NK-92 (cell line): ENCODE measurements around the gene DENND1A.

Source experiments
- DNase-seq: peaks from one replicate; lab custom pipeline; 2025; ENCODE audit not compliant: unreplicated experiment; lab: John Stamatoyannopoulos, UW

Gene DENND1A

DNA sequence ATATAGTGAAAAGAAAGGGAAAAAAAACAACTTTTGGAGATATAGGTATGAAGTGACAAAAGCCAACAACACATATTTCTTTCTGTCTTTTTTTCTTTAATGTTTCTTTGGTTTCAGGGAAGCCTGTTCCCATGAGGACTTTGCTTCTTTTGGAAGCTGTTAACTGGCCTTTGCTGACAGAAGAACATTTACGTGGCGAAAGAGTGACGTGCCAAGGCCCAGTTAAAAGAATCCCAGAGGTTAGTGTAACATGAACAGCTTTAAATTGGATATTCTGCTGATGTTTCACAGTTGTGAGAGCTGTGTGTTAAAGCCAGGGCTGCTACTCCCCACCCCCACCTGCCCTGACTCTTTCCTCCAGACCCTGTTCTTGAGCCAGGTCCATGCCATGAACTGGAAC, 298.1 kb downstream of the DENND1A start:
- no peak for DNase-seq

DNA sequence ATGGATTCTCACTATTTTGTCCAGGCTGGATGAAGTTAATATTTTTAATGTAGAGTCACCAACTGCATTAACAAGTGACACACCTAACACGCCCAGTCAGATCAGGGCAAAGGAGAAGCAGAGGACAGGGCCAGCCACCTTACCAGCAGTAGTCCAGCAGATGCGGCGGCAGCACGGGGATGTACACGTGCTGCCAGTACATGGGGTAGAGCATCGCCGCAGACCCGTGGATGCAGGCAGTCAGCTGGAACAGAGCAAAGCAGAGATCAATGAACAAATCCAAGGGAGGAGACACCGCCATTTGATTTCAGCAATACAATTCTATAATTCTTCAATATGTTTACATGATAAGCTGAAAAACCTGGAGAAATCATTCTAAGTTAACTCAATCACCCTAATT, 299.7 kb downstream of the DENND1A start:
- no peak for DNase-seq

DNA sequence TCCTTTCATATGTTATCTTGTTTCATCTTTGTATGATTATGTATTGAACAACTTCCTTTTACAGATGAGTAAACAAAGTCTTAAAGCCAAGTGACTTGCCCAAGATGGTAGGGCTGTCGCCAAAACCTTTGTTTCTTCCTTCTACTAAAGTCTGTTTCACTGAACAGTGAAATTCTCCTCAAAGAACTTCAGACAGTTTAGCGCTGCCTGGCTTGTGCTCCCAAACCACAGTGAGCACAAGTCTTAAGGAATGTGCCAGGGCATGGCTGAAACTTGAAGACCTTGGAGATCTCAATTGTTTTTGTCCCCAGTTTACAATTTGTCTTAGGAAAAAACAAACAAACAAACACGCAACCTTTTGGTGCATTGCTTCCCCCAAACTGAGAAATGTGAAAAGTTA, 300.4 kb downstream of the DENND1A start:
- DNase-seq = no peak

DNA sequence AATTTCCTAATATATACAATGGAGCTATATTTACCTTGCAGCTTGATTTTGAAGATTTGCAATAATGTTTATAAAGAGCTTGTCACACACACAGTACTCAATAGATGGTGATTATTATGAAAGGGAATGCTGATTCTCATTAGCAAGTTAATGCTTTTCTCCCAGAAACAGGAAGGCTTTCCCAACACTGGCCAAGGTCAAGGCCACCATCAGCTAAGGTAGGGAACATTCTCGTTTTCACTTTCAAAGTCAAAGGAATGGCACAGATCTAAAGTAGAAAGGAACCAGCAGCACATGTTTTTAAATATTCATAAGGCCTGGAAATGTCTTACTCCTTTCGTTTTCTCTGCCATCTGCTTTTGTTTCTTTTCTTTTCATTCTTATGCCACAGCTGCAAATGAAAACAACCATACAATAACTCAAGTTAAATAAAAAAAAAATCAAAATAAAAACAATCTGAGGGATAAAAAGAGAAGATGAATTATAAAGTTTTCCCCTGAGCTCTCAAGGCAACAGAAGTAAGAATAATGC, 307.1 kb downstream of the DENND1A start:
- DNase-seq = no peak

- no peak for DNase-seq
Measured at GRCh38 chr9:123620239-123620638, 309.7 kb downstream of the DENND1A start.

- DNase-seq = no peak
Measured at GRCh38 chr9:123617952-123618678, 311.8 kb downstream of the DENND1A start.

GRCh38 chr9:123617286-123617685, 312.6 kb downstream of the DENND1A start:
- no peak for DNase-seq

- DNase-seq = no peak
Measured at GRCh38 chr9:123616707-123617106, 313.2 kb downstream of the DENND1A start.

DNA sequence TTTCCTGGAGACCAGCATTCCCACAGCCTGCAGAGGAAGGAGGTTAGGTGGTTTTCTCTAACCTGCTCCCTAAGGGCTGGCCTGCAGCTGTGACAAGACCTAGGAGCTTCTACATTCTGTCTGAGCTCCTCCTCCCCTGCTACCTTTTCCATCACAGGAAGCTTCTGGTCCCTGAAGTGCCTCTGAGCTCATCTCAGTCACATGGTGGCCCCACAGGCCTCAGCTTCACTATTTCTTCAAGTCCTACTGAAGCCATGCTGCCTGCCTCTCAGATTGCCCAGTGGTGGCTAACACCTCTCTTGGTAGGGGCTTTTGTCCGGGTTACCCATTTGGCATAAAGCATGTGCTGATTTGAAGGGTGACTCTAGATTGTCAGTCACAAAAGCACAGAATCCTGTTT, 314.5 kb downstream of the DENND1A start:
- DNase-seq = no peak

DNA sequence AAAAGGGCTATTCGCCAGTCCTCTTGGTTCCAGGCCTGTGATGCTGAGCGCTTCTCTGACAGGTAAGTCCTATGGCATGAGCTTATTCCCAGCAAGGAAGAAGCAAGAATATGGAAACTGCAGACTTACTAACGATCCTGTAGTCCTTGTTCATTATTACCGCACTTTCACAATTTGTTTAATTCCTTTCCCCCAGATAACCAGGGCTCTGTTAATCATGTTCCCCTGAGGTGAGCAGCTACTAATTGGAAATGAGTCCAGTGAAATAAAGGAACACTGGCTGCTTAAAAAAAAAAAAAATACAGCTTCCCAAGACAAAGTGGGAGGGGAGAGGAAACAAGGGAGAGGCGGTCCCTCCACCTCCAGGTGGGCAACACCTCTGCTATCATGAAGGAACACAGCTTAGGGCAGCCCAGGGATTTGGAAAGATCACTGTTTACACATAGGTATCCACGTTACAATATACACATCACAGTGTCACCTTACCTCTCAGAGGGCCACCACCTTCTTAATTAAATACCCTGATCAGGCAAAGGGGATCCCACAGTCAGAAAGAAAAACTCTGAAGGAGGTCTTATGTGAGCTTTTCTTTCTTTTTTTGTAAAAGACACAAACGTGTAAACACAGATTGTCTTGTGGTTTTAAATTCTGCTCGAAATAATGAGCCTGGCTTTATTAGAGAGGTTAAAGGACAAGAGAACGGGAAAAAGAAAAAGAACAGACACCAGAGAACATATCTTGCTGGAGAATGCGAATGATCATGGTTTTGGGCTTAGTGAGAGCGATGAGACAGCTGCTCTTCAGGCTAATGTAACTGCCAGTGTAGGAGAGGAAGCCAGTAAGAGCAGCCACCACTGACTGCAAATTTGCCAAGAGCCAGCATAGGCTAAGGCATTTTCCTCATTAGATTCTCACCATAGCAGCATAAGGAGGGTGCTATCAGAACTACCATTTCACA, 315.3 kb downstream of the DENND1A start:
- DNase-seq = no peak

- DNase-seq = no peak
Measured at GRCh38 chr9:123611226-123611625, 318.7 kb downstream of the DENND1A start.

DNA sequence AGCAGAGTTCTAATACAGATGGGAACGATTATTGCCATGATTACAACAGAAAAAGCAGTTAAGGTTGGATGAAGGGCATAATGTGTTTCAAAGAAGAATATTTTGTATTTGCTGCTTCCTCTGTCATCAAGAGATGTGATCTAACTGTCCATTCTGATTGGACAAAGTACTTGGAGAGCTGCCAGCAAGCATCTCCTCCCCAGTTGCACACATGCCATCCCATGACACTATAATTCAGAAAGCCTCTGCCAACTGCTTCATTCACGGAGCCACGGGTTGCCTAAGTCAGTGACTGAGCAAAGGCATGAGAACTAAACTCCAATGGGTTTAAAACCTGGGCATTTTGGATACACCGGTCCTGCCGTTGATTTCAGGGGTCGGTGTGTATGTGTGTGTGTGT, 320.1 kb downstream of the DENND1A start:
- DNase-seq = no peak

GRCh38 chr9:123608104-123608503, 321.8 kb downstream of the DENND1A start:
- no peak for DNase-seq

- DNase-seq = no peak
Measured at GRCh38 chr9:123607479-123607878, 322.4 kb downstream of the DENND1A start.

- DNase-seq = no peak
Measured at GRCh38 chr9:123606141-123606540, 323.8 kb downstream of the DENND1A start.

- DNase-seq = no peak
Measured at GRCh38 chr9:123605286-123605685, 324.6 kb downstream of the DENND1A start.

- DNase-seq = no peak
Measured at GRCh38 chr9:123604861-123605260, 325.1 kb downstream of the DENND1A start.

DNA sequence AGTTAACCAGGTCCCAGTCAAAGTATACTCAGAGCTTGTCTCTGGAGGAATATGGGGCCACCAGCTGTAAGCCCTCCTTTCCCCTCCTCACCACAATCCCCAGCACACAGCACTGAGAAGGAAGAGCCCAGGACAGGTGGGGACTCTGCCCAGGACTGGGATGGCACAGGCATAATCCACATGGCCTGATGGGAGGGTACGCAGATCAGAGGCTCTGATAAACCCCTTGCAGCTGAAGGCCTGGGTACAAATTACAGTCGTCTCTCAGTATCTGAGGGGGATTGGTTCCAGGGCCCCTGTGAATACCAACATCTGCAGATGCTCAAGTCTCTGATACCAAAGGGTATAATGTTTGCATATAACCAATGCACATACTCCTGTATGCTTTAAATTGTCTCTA, 328.1 kb downstream of the DENND1A start:
- no peak for DNase-seq

DNA sequence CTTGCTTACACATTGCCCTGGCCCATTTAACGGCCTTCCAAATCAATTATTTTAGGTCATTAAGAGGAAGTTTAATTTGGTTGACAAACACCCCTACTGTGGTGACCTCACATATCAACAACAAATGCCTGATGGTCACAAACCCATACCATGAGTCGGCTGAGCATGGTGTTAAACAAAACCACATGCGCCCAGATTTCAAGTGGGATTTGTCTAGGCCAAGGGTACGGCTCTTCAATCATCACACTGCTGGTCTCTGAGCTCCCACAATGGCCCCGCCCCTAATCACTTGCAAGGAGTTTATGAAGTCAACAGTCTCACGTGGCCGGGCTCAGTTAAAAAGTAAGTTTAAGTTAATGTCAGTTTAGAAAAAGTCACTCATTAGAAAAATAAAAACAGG, 330.1 kb downstream of the DENND1A start:
- DNase-seq = no peak

DNA sequence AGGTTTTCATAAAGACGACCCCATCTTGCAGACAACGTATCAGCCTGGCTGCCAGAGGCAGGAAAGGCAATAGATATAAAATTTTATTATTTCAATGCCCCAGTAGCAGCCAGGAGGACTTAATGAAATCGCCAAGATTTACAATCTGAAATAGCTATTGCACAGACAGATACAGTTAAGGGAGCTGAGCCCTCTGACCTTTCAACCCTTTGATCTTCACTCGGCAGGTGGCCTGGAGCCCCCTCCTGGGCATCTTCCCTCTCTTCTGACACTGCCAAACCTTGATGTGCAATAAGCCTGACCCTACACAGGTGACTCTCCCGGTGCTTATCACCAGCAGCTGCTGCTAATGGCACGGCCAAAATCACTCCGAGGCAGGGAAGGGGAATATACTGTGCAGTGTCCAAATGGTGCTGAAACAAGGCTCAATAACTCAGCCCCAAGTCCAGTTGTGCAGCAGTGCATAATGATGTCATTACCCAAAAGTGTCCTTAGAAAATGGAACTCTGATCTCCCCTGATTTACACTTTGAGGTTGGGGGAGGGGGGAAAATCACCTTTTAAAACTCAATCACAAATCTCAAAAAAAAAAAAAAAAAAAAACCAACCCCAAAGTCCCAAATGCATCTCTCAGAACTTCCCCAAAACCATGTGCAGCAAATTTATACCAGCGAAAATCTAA, 331.9 kb downstream of the DENND1A start:
- no peak for DNase-seq

GRCh38 chr9:123597048-123597447, 332.9 kb downstream of the DENND1A start:
- DNase-seq = no peak
